ENCODE data around the gene RYR3.

GRCh38 chr15:33621141-33621540 lies 310.4 kb downstream of the RYR3 start:
- TF ChIP-seq CTCF (IDR thresholded peaks at IDR 0.05) (no peak), POLR2A (IDR thresholded peaks at IDR 0.05) (no peak)
